ENCODE data around the gene EGFL7.

DNA sequence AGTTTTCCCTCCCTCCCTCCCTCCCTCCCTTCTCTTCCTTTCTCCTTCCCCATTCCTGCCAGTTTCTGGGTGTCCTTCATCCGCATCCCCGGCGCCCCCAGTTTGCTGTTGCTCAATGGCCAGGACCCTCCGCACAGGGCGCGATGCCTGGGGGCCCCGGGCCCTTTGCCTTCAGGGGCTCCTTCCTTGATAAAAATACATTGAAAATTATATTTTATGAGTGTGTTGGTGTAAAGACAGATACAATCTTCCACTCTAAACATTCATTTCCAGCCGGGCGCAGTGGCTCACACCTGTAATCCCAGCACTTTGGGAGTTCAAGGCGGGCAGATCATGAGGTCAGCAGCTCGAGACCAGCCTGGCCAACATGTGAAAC lies 32.1 kb downstream of the EGFL7 start:
- TF ChIP-seq, protein P1, sequence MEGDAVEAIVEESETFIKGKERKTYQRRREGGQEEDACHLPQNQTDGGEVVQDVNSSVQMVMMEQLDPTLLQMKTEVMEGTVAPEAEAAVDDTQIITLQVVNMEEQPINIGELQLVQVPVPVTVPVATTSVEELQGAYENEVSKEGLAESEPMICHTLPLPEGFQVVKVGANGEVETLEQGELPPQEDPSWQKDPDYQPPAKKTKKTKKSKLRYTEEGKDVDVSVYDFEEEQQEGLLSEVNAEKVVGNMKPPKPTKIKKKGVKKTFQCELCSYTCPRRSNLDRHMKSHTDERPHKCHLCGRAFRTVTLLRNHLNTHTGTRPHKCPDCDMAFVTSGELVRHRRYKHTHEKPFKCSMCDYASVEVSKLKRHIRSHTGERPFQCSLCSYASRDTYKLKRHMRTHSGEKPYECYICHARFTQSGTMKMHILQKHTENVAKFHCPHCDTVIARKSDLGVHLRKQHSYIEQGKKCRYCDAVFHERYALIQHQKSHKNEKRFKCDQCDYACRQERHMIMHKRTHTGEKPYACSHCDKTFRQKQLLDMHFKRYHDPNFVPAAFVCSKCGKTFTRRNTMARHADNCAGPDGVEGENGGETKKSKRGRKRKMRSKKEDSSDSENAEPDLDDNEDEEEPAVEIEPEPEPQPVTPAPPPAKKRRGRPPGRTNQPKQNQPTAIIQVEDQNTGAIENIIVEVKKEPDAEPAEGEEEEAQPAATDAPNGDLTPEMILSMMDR (conservative IDR thresholded peaks at IDR 0.05) = no peak
- no peak for TF ChIP-seq ZFX (IDR thresholded peaks at IDR 0.05)
